Stimulated activated naive CD8-positive, alpha-beta T cell treated with anti-CD3 and anti-CD28 coated beads, Interleukin-15, Interleukin-2, amounts not matched to agents 100 U/mL and 50 U/mL, for 24 hours (primary cell): ENCODE results near the gene OSBPL6.

Experiments
- ATAC-seq: fragments of 150-1000 bp; cut with Tn5 transposase; one replicate; pipeline ENCODE4 v1.10.0; 2021
- DNase-seq: peaks from one replicate; pipeline ENCODE4 v3.0.0; 2021

Gene OSBPL6

DNA sequence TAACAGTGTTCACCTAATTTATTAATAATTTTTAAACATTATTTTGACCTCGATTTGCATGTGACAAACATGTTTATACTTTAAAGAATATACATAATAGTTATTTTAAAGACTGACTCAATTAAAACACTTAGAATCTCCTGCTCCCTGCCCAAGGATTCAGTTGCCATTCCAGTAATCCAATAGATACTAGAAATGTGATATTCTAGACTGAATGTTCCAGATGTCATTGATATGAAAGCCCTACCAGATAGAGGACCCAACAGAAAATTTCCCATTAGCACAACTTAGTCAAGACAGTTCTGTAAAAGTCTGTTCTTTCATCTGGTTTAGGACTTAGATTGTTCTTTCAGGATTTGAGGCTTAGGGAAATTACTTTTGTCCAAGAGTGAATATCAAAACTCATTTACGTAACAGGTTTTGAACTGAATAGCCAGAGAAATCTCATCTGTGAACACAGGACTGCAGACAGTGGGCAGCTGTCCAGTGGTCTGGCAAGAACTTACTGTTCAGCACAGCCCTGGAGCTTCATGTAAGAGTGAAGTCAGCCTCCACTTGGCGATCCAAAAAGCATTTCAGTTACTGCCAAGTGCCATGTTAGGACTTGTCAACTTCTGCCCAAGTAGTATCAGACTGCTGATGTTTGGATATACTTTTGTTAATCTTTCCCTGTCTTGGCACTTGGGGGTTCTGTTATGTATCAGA lies 77.5 kb downstream of the OSBPL6 start:
- no peak for DNase-seq
- ATAC-seq, result no peak

DNA sequence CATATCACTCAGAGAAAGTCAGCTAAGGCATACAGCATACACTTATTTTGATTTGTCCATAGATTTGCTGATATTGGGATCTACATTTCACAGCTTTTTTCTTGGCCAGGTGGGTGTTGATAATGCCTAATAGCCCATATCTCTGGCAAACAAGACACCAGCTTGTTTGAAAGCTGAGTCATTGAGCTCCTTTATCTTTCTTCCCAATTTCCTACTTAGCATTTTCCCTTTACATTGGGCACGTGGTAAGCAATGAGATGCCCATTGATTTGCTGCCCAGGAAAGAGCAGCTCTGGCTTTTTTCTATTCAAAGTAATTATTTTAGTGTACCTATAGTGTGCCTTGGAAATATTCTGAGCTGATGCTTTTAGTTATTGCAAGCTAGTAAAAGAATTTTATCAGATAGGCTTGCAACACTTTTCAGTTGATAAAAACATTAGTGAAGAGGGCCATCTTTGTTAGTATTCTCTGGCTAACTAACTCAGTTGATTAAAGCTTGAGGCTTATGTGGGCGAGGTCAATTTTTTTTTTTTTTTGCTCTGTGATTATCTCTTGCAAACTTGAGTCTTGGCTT lies 79.6 kb downstream of the OSBPL6 start:
- no peak for ATAC-seq
- no peak for DNase-seq

DNA sequence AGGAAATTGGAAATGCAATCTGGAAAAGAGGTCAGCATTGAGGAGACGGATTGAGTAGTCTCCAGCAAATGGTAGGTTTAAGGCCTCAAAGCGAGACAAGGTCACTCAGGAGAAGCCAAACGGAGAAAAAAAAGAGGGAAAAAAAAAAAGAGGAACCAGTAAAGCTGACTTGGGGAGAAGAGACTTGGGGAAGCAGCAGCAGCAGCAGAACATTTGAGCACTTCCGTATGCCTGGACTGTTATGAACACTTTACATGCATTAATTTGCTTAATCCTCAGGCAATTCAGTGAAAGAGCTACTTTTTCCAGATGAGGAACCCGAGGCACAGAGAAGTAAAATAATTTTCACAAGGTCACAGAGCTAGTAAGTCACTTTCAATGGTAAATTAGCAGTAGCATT lies 81.3 kb downstream of the OSBPL6 start:
- ATAC-seq, result no peak
- no peak for DNase-seq

DNA sequence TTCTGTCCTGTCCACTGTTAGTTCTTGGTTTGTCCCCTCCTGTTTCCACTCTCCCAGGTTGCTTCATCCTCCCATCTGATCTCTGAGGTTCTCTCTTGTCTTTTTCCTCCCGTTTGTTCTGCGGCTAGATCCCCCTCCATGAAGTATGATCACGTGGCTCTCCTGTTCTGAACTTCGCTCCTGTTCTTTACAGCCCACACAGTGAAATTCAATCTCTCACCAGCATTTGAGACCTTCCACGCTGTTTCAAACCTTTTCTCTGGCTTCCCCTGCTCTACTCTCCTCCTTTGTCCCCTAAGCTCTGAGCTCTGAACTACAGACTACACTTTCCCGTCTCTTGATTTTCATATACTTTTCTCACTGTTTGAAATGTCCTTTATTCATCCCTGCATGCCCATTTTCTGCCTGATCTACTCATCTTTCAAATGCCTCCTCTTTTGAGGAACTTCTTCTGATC lies 83.5 kb downstream of the OSBPL6 start:
- DNase-seq, result no peak
- ATAC-seq, result no peak

DNA sequence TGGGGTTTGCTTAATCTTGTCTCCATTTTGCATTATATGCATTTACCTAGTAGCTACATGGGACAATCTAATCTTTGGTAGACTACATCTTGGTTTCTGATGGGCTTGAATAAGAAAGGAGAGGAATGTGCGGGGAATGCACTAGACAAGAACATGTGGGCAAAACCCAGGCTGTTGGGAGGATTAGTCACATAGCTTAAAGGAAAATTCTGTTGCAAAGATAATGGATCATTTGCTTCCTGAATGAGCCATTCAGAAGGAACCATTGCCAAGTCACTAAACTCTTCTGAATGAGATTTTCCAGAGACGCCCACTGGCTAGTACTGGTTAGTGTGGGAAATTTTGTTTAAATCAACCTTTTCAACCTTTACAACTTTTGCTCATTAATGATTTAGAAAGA lies 84.8 kb downstream of the OSBPL6 start:
- ATAC-seq, result no peak
- DNase-seq, result no peak

DNA sequence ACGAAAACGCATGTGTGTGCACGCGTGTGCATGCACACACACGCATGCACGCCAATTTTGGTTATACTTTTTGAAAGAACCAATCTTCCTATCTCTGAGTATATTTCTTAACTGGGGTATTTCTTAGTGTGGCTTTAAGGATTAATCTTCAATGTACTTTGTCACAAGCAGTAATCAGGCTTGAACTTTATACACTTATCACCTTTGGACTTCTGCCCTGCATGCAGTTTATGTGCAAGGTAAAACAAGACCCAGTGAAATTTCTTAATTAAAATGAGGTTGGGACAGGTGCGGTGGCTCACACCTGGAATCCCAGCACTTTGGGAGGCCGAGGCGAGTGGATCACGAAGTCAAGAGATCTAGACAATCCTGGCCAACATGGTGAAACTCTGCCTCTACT lies 85.3 kb downstream of the OSBPL6 start:
- DNase-seq, result no peak
- ATAC-seq, result no peak

DNA sequence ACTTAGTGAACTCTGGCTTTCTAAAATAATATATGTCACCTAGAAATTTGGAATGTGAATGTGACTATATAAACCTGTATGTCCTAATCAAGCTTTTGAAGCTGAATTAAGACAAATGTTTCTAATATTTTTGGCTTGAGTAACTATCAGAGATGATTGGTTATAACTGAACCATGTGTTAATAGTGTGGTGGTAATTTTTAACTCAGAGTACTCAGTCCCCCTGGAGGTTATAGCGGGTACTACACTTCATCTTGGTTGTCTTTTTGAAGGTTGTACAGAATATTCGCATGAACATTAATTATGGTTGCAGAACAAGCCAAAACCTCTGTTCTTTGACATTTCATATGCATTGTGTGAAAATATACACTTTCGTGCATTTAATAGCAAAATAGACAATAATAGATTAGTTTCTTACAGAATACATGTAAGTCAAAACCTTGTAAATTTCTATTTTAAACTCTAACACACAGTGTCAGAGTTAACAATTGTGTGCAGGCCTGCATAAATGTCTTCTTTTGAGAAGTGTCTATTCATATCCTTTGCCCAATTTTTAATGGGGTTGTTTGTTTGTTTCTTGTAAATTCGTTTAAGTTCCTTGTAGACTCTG lies 86.0 kb downstream of the OSBPL6 start:
- peak; percentile 46 for ATAC-seq
- peak; percentile 36 for DNase-seq

DNA sequence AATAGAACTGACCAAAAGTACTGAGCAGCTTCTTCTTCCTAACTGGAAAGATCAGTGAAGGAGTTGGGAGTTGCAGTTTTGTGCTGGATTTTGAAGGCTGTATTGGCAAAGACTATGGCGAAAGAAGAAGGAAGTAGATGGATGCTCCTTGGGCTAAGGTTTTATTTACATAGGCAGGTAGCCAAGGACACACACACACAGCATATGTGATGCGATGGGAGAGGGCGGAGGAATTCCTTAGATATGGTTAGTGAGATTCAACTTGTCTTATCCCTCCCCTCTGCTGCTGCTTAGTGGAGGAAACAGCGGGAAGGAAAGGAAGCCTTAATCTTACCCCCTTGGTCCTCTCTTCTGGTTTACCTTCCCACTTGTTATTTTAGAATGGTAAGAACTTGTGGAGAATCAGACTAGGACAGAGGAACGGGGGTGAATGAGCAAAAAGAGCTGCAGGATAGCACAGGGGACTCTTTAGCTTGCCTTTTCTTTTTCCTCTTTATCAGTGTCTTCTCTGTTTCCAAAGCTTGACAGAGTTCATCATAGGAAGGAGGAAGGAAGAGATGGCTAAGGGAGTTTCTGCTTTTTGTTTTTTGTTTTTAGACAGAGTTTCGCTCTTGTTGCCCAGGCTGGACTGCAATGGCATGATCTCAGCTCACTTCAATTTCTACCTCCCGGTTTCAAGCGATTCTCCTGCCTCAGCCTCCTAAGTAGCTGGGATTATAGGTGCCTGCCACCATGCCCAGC lies 87.9 kb downstream of the OSBPL6 start:
- DNase-seq, result no peak
- no peak for ATAC-seq

DNA sequence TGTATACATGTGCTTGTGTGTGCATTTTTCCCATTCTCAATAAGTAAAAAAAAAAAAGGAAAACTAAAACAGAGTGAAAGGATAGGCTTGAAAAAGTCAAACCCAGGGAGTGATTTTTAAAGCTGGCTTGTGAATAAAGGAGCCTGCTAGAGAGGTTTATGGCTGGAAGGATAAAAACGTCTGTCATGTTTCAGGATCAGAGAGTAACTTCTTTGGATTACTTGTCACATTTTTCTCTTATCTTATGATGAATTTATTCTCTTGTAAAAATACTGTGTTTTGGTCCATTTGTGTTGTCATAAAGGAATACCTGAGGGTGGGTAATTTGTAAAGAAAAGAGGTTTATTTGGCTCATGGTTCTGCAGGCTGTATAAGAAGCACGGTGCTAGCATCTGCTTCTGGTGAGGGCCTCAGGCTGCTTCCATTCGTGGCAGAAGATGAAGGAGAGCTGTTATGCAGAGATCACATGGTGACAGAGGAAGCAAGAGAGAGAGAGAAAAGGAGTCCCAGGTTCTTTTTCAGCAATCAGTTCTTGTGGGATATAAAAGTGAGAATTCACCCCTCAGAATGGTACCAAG lies 89.1 kb downstream of the OSBPL6 start:
- ATAC-seq (no peak), DNase-seq (no peak)

DNA sequence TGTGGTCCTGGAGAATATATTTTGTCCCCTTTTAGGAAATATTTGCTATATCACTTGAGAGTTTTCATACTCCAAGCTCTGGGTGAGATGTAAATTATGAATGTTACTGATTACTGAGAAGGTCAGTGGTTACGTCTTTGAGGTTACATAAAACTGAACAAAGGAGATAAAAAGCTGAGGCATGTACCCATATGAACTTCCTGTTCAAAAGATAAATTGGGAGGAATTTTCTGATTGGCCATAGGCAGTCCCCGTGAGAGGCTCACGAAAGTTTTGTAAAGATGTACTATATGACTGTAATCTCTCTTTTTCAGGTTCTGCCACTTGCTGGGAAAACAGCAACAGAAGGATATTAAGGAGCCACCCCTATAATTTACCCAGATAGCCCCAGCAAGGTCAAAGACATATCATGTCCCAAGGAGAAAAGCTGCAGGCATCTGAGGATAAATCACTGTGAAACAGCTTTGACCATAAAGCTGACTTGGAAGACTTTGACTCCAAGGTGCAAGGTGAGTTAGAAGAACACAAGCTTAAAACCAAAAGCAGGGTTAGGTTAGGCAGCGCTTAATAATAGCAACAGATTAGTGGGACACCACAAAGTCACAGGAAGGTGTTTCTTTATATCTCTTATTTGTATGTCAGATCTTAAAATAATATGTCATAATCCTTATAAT lies 90.4 kb downstream of the OSBPL6 start:
- no peak for ATAC-seq
- no peak for DNase-seq

DNA sequence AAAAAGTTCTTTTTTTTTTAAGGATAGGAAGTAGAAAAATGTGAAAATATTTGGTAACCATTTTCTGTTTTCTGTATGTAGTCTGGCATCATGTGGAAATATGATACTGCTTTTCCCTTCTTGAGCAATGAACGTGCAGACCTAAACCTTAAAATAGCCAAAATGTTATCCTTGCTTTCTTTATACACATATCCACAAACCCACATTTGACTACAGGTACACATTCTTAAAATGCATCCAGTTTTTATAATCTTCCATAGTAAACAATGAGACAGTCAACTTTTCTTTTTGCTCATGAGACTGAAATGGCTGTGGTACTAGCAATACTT lies 90.9 kb downstream of the OSBPL6 start:
- no peak for DNase-seq
- ATAC-seq, result no peak

DNA sequence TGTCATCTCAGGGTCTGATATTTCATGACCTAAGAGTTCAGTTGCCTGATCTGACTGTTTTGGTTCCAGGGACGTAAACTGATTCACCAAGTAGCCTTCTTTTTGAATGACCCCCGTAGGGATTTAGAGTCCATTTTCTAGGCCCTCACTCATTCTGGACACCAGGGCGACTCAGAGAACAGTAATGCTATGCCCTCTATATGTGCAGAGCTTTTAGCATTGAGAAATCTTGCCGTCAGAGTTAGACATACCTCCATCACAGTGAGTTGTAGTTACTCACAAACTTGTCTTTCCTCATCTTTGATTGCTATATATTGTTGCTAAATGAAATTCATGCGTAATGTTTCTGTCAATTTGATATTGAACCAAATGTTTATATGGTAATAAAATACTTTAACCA lies 92.3 kb downstream of the OSBPL6 start:
- no peak for ATAC-seq
- no peak for DNase-seq

DNA sequence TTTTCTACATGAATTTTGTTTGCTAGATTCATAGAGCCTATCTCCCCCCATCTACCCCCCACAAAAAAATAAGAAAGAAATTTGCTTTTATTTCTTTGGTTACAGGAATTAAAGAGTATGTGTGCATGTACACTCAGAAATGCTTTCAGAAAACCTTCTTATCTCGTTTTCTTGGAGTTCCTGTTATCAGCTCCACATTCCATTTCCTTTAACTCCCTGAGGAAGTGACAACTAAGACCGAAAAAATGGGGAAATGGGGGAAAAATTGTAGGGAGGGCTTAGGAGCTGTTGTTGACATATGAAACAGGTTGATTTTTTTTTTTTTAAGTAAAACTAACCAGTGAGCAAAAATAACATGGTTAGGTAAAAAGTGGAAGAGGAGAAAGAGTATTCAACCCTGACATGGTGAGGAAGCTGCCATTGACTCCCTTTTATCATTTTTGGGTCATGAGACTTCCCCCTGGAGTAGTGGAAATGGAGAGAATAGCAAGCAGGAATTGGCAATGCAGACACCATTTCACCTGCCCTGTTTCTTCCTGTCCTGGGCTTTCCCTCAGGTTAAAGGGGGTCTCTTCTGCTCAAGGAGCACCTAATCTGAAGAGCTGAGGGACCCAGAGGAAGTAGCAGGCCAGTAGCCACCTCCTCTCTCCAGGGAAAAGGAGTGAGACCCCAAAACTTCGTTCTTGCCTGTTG lies 93.5 kb downstream of the OSBPL6 start:
- no peak for ATAC-seq
- DNase-seq, result no peak

DNA sequence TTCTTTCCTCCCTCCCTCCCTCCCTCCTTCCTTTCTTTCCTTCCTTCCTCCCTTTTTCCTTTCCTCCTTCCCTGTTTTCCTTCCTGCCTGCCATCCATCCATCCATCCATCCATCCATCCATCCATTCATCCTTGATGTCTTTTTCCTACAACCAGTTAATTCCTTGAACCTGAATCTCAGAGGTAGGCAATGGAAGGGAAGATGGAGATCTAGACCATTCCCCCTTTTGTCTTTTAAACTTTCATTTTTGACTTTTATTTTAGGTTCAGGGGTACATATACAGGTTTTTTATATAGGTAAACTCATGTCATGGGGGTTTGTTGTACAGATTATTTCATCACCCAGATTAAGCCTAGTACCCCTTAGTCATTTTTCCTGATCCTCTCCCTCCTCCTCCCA lies 97.4 kb downstream of the OSBPL6 start:
- ATAC-seq, result no peak
- no peak for DNase-seq

DNA sequence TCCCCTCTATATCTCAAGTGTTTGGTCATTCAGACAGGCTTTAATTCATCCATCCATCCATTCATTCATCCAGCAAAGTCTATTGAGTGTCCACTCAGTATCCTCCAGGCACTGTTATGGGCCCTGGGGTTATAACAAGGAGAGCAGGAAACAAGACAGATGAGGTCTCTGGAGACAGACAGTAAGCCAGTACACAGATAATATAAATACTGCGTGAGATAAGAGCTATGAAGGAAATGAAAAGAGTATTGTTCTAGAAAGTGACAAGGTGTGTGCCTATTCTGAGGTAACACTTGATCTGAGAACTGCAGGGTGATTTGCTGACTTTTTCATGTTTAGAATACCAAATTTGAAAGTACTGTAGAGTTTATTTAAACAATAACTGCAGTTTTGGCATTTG lies 98.3 kb downstream of the OSBPL6 start:
- DNase-seq (no peak), ATAC-seq (no peak)

DNA sequence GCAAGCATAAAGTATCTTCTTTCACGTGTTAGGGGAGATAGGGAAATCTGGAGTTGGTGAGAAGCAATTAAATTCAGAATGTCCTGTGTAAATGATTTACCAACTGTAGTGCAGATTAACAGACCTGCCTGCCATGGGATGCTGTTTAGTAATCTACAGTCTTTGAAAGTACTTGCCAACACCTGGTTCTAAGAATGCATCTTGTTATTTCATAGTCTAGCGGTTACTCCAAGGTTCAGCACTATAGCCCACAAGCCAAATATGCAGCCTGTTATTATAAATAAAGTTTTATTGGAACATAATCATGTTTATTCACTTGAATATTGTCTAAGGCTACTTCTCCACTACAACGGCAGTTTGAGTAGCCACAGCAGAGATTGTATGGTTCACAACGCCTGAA lies 100.8 kb downstream of the OSBPL6 start:
- ATAC-seq, result no peak
- no peak for DNase-seq

DNA sequence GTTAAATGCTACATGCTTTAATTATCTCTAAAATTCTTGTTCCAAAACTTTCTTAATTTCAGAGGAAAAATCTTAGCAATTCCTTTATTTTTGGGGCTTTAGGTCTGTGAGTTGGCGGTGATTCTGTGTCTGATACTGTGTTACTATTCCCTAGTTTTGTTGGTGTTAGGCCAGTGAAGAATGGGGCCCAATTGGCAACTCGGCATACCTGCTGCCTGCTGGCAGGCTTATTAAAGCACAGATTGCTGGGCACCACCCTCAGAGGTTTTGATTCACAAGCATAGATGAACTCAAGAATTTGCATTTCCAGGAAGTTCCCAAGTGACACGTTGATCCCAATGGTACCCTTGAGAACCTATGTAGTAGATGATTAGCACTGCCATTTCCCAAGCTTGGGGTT lies 101.6 kb downstream of the OSBPL6 start:
- DNase-seq, result no peak
- ATAC-seq, result no peak

DNA sequence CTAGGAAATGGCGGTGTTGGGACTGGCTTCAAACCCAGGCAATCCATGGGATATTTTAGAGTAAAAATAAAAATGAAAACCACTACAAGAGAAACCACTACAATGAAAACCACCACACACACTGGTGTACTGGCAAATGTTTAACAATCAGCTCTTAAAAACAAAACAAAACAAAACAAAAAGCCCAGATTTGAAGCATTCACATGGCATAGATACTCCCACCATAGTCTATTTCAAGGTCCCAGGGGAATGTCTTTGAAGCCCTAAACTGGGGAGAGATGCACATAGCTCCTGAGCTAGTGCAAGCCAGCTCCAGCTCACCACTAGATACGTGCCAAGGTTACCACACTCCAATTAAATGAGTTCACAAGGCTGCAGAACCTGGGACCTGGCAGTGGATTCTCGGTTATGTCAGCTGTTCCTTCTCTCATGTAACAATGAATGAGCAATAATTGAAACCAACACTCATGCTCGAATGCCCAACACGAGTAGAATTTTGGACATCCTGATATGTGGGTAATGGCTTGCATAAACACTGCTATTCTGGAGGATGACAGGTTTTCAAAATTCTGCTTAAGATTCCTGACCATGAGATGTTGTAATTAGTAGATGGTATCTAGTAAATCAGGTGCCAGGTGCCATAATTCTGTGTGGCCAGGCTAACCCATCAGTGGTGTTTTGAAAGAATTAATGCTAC lies 102.2 kb downstream of the OSBPL6 start:
- ATAC-seq (no peak), DNase-seq (no peak)

DNA sequence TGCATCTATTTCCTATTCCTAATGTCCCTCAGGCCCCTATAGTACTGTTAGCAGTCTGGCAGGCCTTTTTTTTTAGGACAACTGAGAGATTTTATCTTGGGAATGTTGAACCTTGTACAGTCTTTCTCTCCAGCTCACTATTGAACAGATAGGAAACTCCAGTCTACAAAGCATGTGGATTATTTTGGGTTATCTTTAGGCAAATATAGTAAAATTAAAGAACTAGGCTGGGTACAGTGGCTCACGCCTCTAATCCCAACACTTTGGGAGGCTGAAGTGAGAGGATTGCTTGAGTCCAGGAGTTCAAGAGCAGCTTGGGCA lies 102.7 kb downstream of the OSBPL6 start:
- DNase-seq (no peak), ATAC-seq (no peak)

DNA sequence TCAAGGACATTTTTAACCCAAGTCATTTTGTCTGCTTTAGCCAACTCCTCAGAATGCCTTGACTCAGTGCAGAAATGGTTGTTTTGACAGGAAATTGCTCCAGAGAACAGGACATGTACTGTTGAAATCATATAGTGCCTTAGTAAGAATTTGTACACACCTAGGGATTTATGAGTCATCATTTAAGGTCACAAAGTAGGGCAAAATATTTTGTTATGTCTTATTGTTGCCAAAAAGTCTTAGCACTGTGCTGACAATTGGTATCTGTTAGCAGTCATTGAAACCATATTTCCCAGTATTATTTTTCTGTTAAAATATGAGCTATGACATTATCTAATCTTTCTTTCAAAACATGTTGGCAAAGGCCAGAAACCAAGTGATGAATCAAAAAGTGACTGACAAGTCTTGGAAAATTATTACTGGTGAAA lies 104.5 kb downstream of the OSBPL6 start:
- ATAC-seq (no peak), DNase-seq (no peak)

DNA sequence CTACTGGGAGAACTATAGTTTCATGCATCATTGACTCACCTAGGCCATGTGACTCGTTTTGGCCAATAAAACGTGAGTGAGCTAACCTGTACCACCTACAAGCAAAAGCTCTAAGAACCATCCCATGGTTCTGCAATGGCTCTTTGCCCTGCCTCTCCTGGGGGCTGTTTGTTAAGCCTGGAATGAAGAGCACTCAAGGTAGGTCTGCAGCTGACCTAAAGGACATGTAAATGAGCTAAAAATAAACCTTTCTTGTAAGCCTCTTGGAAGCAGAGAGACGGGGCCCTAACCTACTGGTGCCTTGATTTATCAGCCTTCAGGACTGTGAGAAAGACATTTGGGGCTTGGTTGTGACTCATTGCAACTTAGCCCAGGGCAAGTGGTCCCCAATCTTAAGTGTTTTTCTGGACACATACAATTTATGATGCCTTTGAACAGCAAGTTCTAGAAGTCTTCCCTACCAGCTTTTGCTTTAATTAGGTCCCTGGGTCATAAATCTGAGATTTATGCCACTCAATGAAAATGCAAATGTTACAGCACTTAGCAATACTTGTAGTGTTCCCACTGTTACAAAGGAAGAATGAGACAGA lies 107.4 kb downstream of the OSBPL6 start:
- ATAC-seq, result no peak
- no peak for DNase-seq
